HepG2 (cell line): Measurements from ENCODE around the gene CENPB. TPM values are rescaled to one million over a fixed set of nuclear protein-coding genes. Genes with fewer than 3 reads are reported as not detected.

Source experiments
- CCAR2 ChIP-seq: fragments of 200-400 bp; formaldehyde crosslinking; optimal IDR thresholded peaks from 2 replicates; pipeline ENCODE3; 2018; ENCODE audit warnings: low read depth, mild to moderate bottlenecking, low read length, moderate library complexity
- EED ChIP-seq: sonication (generic); formaldehyde crosslinking; IDR thresholded peaks from 2 replicates; pipeline ENCODE4 v1.5.0; 2020; ENCODE audit warnings: mild to moderate bottlenecking, missing genetic modification reagents
- ERF ChIP-seq: IDR thresholded peaks from 2 replicates; pipeline ENCODE4 v1.6.1; 2018; ENCODE audit warnings: missing biosample characterization, missing genetic modification reagents
- HES4 ChIP-seq: sonication (generic); formaldehyde crosslinking; IDR thresholded peaks from 2 replicates; pipeline ENCODE4 v1.9.0; 2021; ENCODE audit warnings: mild to moderate bottlenecking, missing genetic modification reagents, borderline replicate concordance
- HOXA7 ChIP-seq: sonication (generic); formaldehyde crosslinking; IDR thresholded peaks from 2 replicates; pipeline ENCODE4 v1.8.1; 2022; ENCODE audit warnings: mild to moderate bottlenecking, missing genetic modification reagents, moderate library complexity
- NFYC ChIP-seq: IDR thresholded peaks from 2 replicates; pipeline ENCODE4 v1.6.1; 2016; ENCODE audit warnings: missing genetic modification reagents, missing compliant biosample characterization
- PCBP2 ChIP-seq: fragments of 200-400 bp; formaldehyde crosslinking; optimal IDR thresholded peaks from 2 replicates; pipeline ENCODE3; 2018; ENCODE audit warnings: low read length, low read depth; ENCODE audit not compliant: poor library complexity, severe bottlenecking
- POLR2AphosphoS2 ChIP-seq: IDR thresholded peaks from 2 replicates; pipeline ENCODE4 v1.6.1; 2011; ENCODE audit warnings: low read depth, low read length, improper control_type of control experiment
- RXRB ChIP-seq: IDR thresholded peaks from 2 replicates; pipeline ENCODE4 v1.6.1; 2016; ENCODE audit warnings: borderline replicate concordance, missing genetic modification reagents, missing compliant biosample characterization
- SAP130 ChIP-seq: IDR thresholded peaks from 2 replicates; pipeline ENCODE4 v1.6.1; 2016; ENCODE audit warnings: low read depth
- TGIF2 ChIP-seq: IDR thresholded peaks from 2 replicates; pipeline ENCODE4 v1.6.1; 2016; ENCODE audit warnings: control low read depth, missing compliant biosample characterization
- ZBTB20 ChIP-seq: sonication (generic); formaldehyde crosslinking; IDR thresholded peaks from 2 replicates; pipeline ENCODE4 v1.8.1; 2023; ENCODE audit warnings: missing genetic modification reagents, low read depth, mild to moderate bottlenecking, borderline replicate concordance
- ZMYM4 ChIP-seq: sonication (generic); formaldehyde crosslinking; IDR thresholded peaks from 2 replicates; pipeline ENCODE4 v1.8.1; 2023; ENCODE audit warnings: mild to moderate bottlenecking, missing genetic modification reagents
- ZNF180 ChIP-seq: sonication (generic); formaldehyde crosslinking; IDR thresholded peaks from 2 replicates; pipeline ENCODE4 v1.4.0; 2020; ENCODE audit warnings: low read depth, missing genetic modification reagents, borderline replicate concordance
- ZNF329 ChIP-seq: sonication (generic); formaldehyde crosslinking; IDR thresholded peaks from 2 replicates; pipeline ENCODE4 v1.9.0; 2021; ENCODE audit warnings: low read depth, mild to moderate bottlenecking, missing genetic modification reagents
- ZNF570 ChIP-seq: sonication (generic); formaldehyde crosslinking; IDR thresholded peaks from 2 replicates; pipeline ENCODE4 v1.4.0; 2020; ENCODE audit warnings: mild to moderate bottlenecking, missing genetic modification reagents, borderline replicate concordance
- ZNF607 ChIP-seq: sonication (generic); formaldehyde crosslinking; IDR thresholded peaks from 2 replicates; pipeline ENCODE4 v1.5.1; 2020; ENCODE audit warnings: missing genetic modification reagents, mild to moderate bottlenecking, borderline replicate concordance
- polyA plus RNA-seq, 8 experiments: library from polyadenylated mRNA; depleted of rRNA in 3 of 8; stranded (reverse) in 7 of 8; unstranded in 1 of 8; fragments of >200 nt; fragmentation: Illumina TruSeq in 4 of 8; extraction: Trizol in 4 of 8; gene quantifications; 2 replicates each; pipeline versions ENCODE4 v1.2.1 to v1.2.3, GENCODE V29; 2011 to 2016; ENCODE audit warnings: low read depth in 4 of 8, missing spikeins in 1 of 8, mixed read lengths in 1 of 8; ENCODE audit not compliant: insufficient read depth in 1 of 8
- total RNA-seq, 5 experiments: library from RNA; depleted of rRNA; stranded (reverse); fragments of >200 nt; fragmentation: Illumina TruSeq; extraction: Trizol; gene quantifications; 2 replicates each; pipeline ENCODE4 v1.2.3, GENCODE V29; 2016; ENCODE audit warnings: low read depth in 1 of 5
- TF ChIP-seq, protein P1 (sequence below): sonication (generic); formaldehyde crosslinking; IDR thresholded peaks from 2 replicates; pipeline ENCODE4 v1.5.1; 2020; ENCODE audit warnings: missing genetic modification reagents, mild to moderate bottlenecking, borderline replicate concordance
- TF ChIP-seq, protein P2 (sequence below): IDR thresholded peaks from 2 replicates; pipeline ENCODE4 v1.6.1; 2016
- TF ChIP-seq, protein P3 (sequence below): fragments of 450-650 bp; IDR thresholded peaks from 2 replicates; pipeline ENCODE4 v1.6.1; 2016
- TF ChIP-seq, protein P4 (sequence below): sonication (generic); formaldehyde crosslinking; IDR thresholded peaks from 2 replicates; pipeline ENCODE4 v1.8.0; 2022; ENCODE audit warnings: mild to moderate bottlenecking, missing genetic modification reagents, moderate library complexity
- TF ChIP-seq, protein P5 (sequence below): sonication (generic); formaldehyde crosslinking; IDR thresholded peaks from 2 replicates; pipeline ENCODE4 v1.5.0; 2020; ENCODE audit warnings: missing genetic modification reagents

CENPB gene
- total and polyA plus RNA-seq, 2 of the 13 experiments (the other 11 are each of a cell fraction or from before 2014, with no cell fraction given): 10.4 to 54.5 TPM

DNA sequence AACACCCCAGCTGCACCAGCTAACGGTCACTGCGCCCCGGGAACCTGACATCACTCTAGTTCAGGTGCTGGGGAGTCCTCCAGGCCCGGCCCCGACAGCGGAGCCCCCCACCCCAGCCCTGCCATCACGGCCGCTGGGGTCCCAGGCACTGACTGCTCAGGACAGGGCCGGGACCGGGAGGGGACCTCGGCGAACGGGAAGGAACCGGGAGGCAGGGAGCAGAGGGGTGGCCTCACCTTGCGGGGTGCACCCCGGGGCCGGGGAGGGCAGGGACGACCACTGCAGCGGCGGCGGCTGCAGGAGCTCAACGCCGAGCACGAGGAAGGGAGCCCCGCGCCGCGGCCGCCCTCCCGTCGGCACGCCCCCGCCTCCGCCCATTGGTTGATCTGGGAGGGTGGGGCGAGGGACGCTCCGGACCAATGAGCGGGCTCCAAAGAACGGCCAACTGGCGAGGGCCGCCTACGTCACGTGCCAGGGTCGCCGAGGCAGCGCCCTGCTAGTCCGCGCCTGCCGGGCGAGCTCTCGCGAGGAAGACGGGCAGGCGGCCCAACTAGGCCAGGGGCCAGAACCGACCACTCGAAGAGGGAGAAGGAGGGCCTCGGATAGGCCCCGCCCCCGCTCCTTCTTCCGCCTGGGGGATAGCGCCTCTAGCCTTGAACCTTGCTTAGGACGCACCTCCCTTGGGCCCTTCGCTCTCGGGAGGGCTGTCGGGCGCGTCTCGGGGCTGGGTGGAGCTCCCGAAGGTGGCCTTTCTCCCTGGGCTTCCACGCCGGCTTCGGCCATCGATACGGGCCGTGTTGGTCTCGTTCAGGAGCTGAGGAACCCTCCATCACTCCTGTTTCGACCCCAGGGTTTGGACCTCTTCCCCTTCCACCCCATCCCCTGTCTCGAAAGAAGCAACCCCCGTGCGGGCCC lies 18.9 kb downstream of the CENPB start, which contains the start of gene ADISSP (continued):
- TF ChIP-seq PCBP2: no peak
- TF ChIP-seq, protein P1, sequence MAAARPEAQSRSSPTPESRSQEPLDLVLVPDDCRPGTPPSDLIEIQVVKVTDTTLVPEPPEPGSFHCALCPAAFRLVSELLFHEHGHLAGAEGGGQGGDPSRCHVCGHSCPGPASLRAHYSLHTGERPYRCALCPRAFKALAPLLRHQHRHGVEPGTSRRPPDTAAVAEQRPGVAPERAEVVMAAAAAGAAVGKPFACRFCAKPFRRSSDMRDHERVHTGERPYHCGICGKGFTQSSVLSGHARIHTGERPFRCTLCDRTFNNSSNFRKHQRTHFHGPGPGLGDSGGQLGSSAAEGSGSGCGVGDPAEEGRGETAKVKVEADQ (CRISPR knock-in tag): peak; percentile 94
- TF ChIP-seq HES4 (CRISPR knock-in tag): peak; percentile 92; the same call in 1 of the 2 replicates
- TF ChIP-seq ZNF570 (CRISPR knock-in tag): peak; percentile 6; the same call in 1 of the 2 replicates
- TF ChIP-seq SAP130 (CRISPR knock-in tag): peak; percentile 95
- TF ChIP-seq ZNF329 (CRISPR knock-in tag): peak; percentile 73; the same call in 1 of the 2 replicates
- TF ChIP-seq, protein P2, sequence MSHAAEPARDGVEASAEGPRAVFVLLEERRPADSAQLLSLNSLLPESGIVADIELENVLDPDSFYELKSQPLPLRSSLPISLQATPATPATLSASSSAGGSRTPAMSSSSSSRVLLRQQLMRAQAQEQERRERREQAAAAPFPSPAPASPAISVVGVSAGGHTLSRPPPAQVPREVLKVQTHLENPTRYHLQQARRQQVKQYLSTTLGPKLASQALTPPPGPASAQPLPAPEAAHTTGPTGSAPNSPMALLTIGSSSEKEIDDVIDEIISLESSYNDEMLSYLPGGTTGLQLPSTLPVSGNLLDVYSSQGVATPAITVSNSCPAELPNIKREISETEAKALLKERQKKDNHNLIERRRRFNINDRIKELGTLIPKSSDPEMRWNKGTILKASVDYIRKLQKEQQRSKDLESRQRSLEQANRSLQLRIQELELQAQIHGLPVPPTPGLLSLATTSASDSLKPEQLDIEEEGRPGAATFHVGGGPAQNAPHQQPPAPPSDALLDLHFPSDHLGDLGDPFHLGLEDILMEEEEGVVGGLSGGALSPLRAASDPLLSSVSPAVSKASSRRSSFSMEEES (CRISPR knock-in tag): peak; percentile 90
- peak; percentile 96 for TF ChIP-seq EED
- no peak for TF ChIP-seq POLR2AphosphoS2
- TF ChIP-seq, protein P3, sequence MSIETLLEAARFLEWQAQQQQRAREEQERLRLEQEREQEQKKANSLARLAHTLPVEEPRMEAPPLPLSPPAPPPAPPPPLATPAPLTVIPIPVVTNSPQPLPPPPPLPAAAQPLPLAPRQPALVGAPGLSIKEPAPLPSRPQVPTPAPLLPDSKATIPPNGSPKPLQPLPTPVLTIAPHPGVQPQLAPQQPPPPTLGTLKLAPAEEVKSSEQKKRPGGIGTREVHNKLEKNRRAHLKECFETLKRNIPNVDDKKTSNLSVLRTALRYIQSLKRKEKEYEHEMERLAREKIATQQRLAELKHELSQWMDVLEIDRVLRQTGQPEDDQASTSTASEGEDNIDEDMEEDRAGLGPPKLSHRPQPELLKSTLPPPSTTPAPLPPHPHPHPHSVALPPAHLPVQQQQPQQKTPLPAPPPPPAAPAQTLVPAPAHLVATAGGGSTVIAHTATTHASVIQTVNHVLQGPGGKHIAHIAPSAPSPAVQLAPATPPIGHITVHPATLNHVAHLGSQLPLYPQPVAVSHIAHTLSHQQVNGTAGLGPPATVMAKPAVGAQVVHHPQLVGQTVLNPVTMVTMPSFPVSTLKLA: peak; percentile 77
- TF ChIP-seq RXRB (CRISPR knock-in tag): peak; percentile 82; the same call in 1 of the 2 replicates
- peak; percentile 12 for TF ChIP-seq ZBTB20 (CRISPR knock-in tag)
- TF ChIP-seq, protein P4, sequence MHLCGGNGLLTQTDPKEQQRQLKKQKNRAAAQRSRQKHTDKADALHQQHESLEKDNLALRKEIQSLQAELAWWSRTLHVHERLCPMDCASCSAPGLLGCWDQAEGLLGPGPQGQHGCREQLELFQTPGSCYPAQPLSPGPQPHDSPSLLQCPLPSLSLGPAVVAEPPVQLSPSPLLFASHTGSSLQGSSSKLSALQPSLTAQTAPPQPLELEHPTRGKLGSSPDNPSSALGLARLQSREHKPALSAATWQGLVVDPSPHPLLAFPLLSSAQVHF (CRISPR knock-in tag): peak; percentile 92; the same call in 1 of the 2 replicates
- no peak for TF ChIP-seq CCAR2
- 0 out of 2 replicates have a peak, but pooled peaks have one; percentile 28 for TF ChIP-seq ZNF180
- TF ChIP-seq TGIF2 (CRISPR knock-in tag): no peak
- TF ChIP-seq ZMYM4 (CRISPR knock-in tag): peak; percentile 99
- peak; percentile 92 for TF ChIP-seq ZNF607 (CRISPR knock-in tag)
- TF ChIP-seq HOXA7: no peak
- peak; percentile 94 for TF ChIP-seq ERF (CRISPR knock-in tag)
- TF ChIP-seq, protein P5, sequence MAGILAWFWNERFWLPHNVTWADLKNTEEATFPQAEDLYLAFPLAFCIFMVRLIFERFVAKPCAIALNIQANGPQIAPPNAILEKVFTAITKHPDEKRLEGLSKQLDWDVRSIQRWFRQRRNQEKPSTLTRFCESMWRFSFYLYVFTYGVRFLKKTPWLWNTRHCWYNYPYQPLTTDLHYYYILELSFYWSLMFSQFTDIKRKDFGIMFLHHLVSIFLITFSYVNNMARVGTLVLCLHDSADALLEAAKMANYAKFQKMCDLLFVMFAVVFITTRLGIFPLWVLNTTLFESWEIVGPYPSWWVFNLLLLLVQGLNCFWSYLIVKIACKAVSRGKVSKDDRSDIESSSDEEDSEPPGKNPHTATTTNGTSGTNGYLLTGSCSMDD (CRISPR knock-in tag): peak; percentile 55; the same call in 1 of the 2 replicates
- TF ChIP-seq NFYC (CRISPR knock-in tag): peak; percentile 93
